ENCODE measurements around the gene BMAL1. TPM values are rescaled to one million over a fixed set of nuclear protein-coding genes. Genes with fewer than 3 reads are reported as not detected.

BMAL1 gene
- polyA plus RNA-seq, 3 donors: 10.2 to 43.4 (median 11.5) TPM

- peaks cover 92% of the 10 kb centered on the region for H4K20me1 ChIP-seq (ENCODE audit: insufficient read depth, low read length)
- peaks cover 47% of the 10 kb centered on the region for H3K4me1 Mint-ChIP-seq
- no peak overlapping the region for H3K9ac ChIP-seq (ENCODE audit: insufficient read depth, low read length, poor library complexity, severe bottlenecking)
- intact Hi-C loops (cut with micrococcal nuclease): no loop called here
- H3K27me3 Mint-ChIP-seq (ENCODE audit: low read depth in 3 of 3): peaks cover 2 to 5% (median 4%) of the 10 kb centered on the region in 3 donors
- peak overlapping the region in 1 of 2 donors; percentile 46 for H3K27ac ChIP-seq (ENCODE audit: low read depth in 1 of 2, low read length in 2 of 2)
- peaks cover 0 to 8% of the 10 kb centered on the region in 2 donors for H3K36me3 ChIP-seq (replicated peaks in 1 of 2; ENCODE audit: control insufficient read depth in 1 of 2, insufficient read depth in 2 of 2, low read length in 2 of 2)
- H3K27me3 ChIP-seq (ENCODE audit: control insufficient read depth in 2 of 2, insufficient read depth in 2 of 2, low read length in 2 of 2): no peaks in the 10 kb centered on the region
- peaks cover 18 to 22% of the 10 kb centered on the region in 2 donors for H3K4me1 ChIP-seq (ENCODE audit: control insufficient read depth in 1 of 2, insufficient read depth in 2 of 2, low read length in 2 of 2)
- H3K27ac Mint-ChIP-seq: peak overlapping the region; percentile 5 to 77 (median 14)
- H3K4me3 Mint-ChIP-seq: no peak overlapping the region
- H3K9me3 ChIP-seq (replicated peaks in 1 of 2; ENCODE audit: control insufficient read depth in 1 of 2, insufficient read depth in 1 of 2, low read length in 2 of 2): no peaks in the 10 kb centered on the region
- peaks cover 20 to 25% of the 10 kb centered on the region in 2 donors for H3K36me3 Mint-ChIP-seq
- H3K79me2 ChIP-seq (ENCODE audit: insufficient read depth, low read length): peaks cover 77% of the 10 kb centered on the region
- no peak overlapping the region for H2AFZ ChIP-seq (ENCODE audit: insufficient read depth, low read depth, low read length, poor library complexity, severe bottlenecking)
- no peak overlapping the region for H3K4me2 ChIP-seq (replicated peaks; ENCODE audit: extremely low read depth, low read length, poor library complexity, severe bottlenecking)
- H3K9me3 Mint-ChIP-seq: peaks cover 0 to 7% (median 0%) of the 10 kb centered on the region in 7 donors
- TF ChIP-seq, protein P1, sequence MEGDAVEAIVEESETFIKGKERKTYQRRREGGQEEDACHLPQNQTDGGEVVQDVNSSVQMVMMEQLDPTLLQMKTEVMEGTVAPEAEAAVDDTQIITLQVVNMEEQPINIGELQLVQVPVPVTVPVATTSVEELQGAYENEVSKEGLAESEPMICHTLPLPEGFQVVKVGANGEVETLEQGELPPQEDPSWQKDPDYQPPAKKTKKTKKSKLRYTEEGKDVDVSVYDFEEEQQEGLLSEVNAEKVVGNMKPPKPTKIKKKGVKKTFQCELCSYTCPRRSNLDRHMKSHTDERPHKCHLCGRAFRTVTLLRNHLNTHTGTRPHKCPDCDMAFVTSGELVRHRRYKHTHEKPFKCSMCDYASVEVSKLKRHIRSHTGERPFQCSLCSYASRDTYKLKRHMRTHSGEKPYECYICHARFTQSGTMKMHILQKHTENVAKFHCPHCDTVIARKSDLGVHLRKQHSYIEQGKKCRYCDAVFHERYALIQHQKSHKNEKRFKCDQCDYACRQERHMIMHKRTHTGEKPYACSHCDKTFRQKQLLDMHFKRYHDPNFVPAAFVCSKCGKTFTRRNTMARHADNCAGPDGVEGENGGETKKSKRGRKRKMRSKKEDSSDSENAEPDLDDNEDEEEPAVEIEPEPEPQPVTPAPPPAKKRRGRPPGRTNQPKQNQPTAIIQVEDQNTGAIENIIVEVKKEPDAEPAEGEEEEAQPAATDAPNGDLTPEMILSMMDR (IDR thresholded peaks at IDR 0.05): no peak
- WGBS (ENCODE audit: insufficient coverage): 38% methylated on average over 2 of the region's 2 CpGs
- DNase-seq: peak; percentile 16 to 32 (median 21)
- no peak overlapping the region for H3K4me3 ChIP-seq (replicated peaks in 1 of 3; ENCODE audit: low read depth in 2 of 3, low read length in 3 of 3)
Measured at GRCh38 chr11:13286279-13286821, 8.8 kb downstream of the BMAL1 start.

GRCh38 chr11:13287036-13287435 lies 9.4 kb downstream of the BMAL1 start:
- Histone ChIP-seq H4K20me1 (ENCODE audit: insufficient read depth, low read length) (peaks cover 92% of the 10 kb centered on the region), H3K36me3 (replicated peaks in 1 of 2; ENCODE audit: control insufficient read depth in 1 of 2, insufficient read depth in 2 of 2, low read length in 2 of 2) (peaks cover 0 to 5% of the 10 kb centered on the region in 2 donors), H3K4me1 (ENCODE audit: control insufficient read depth in 1 of 2, insufficient read depth in 2 of 2, low read length in 2 of 2) (peaks cover 18 to 22% of the 10 kb centered on the region in 2 donors), H2AFZ (ENCODE audit: insufficient read depth, low read depth, low read length, poor library complexity, severe bottlenecking) (no peak overlapping the region), H3K4me3 (replicated peaks in 1 of 3; ENCODE audit: low read depth in 2 of 3, low read length in 3 of 3) (no peak overlapping the region), H3K27me3 (ENCODE audit: control insufficient read depth in 2 of 2, insufficient read depth in 2 of 2, low read length in 2 of 2) (no peaks in the 10 kb centered on the region), H3K27ac (ENCODE audit: low read depth in 1 of 2, low read length in 2 of 2) (peak overlapping the region in 1 of 2 donors; percentile 46), H3K79me2 (ENCODE audit: insufficient read depth, low read length) (peaks cover 77% of the 10 kb centered on the region), H3K4me2 (replicated peaks; ENCODE audit: extremely low read depth, low read length, poor library complexity, severe bottlenecking) (no peak overlapping the region), H3K9ac (ENCODE audit: insufficient read depth, low read length, poor library complexity, severe bottlenecking) (no peak overlapping the region), H3K9me3 (replicated peaks in 1 of 2; ENCODE audit: control insufficient read depth in 1 of 2, insufficient read depth in 1 of 2, low read length in 2 of 2) (no peaks in the 10 kb centered on the region)
- Mint-ChIP-seq H3K27ac (peak overlapping the region in 3 of 7 donors; percentile 26 to 77 (median 63)), H3K36me3 (peaks cover 13 to 19% of the 10 kb centered on the region in 2 donors), H3K4me1 (peaks cover 41% of the 10 kb centered on the region), H3K9me3 (peaks cover 0 to 4% (median 0%) of the 10 kb centered on the region in 7 donors), H3K4me3 (peak overlapping the region in 1 of 2 donors; percentile 9), H3K27me3 (ENCODE audit: low read depth in 3 of 3) (peaks cover 0 to 2% (median 0%) of the 10 kb centered on the region in 3 donors)
- peak; percentile 65 to 76 (median 69) for DNase-seq
- intact Hi-C loops (cut with micrococcal nuclease): no loop called here
- WGBS (ENCODE audit: insufficient coverage): 50% methylated on average over 1 of the region's 3 CpGs
- TF ChIP-seq, protein P1 (IDR thresholded peaks at IDR 0.05): no peak

Measured in CD14-positive monocyte (primary cell).